ENCODE measurements around the gene KIF4A.
"Not testable (repeated sequence)": the region's sequence is repeated elsewhere in the genome, so short reads cannot be mapped to it uniquely, and the experiment has no call there.

- not testable (repeated sequence) for TF ChIP-seq CTCF, POLR2A (IDR thresholded peaks at IDR 0.05)
These were observed 15.9 kb upstream of the KIF4A start for GRCh38 chrX:70274029-70274428.

All from Peyer's patch (tissue), 4 donors.